GM12874 (cell line): ENCODE measurements around the gene STK24.

Source experiments
- TF ChIP-seq, protein P1 (sequence below): IDR thresholded peaks from 2 replicates; pipeline ENCODE4 v1.5.1; 2011; ENCODE audit warnings: low read depth, mild to moderate bottlenecking, control low read depth, low read length, moderate library complexity; ENCODE audit not compliant: insufficient read depth

STK24 gene

DNA sequence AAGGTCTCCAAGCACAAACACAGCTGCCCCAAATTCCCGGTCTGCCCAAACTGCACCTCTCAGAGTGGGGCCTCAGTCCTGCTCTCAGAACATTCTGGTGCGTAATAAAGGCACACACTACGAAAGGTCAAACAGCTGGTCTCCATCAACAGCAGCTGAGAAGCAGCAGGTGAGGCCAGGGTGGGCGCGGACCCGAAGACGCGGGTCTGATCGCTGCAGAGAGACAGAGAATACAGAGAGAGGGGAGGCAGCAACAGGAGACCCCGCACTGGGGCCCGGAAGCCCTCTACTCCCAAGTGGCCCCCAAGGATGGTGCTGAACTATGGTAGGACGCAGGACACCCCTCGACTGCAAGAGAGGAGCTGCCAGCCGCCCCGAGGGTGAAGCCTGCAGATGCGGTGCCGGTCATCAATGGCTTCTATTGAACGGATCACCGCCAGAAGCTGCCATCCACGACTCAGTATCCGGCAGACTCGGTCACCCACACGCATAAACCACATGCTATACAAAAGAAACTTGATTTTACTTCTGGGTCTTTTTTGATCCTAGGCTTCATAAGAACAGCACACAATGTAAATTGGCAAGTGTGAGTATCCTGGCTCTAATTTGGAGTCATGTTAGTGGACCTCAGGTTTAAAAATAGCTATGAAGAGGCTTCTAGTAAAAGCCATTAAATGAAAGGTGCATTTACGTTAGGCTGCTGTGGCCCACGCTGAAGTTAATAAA is 33.4 kb downstream of the STK24 start:
- TF ChIP-seq, protein P1, sequence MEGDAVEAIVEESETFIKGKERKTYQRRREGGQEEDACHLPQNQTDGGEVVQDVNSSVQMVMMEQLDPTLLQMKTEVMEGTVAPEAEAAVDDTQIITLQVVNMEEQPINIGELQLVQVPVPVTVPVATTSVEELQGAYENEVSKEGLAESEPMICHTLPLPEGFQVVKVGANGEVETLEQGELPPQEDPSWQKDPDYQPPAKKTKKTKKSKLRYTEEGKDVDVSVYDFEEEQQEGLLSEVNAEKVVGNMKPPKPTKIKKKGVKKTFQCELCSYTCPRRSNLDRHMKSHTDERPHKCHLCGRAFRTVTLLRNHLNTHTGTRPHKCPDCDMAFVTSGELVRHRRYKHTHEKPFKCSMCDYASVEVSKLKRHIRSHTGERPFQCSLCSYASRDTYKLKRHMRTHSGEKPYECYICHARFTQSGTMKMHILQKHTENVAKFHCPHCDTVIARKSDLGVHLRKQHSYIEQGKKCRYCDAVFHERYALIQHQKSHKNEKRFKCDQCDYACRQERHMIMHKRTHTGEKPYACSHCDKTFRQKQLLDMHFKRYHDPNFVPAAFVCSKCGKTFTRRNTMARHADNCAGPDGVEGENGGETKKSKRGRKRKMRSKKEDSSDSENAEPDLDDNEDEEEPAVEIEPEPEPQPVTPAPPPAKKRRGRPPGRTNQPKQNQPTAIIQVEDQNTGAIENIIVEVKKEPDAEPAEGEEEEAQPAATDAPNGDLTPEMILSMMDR, result no peak

DNA sequence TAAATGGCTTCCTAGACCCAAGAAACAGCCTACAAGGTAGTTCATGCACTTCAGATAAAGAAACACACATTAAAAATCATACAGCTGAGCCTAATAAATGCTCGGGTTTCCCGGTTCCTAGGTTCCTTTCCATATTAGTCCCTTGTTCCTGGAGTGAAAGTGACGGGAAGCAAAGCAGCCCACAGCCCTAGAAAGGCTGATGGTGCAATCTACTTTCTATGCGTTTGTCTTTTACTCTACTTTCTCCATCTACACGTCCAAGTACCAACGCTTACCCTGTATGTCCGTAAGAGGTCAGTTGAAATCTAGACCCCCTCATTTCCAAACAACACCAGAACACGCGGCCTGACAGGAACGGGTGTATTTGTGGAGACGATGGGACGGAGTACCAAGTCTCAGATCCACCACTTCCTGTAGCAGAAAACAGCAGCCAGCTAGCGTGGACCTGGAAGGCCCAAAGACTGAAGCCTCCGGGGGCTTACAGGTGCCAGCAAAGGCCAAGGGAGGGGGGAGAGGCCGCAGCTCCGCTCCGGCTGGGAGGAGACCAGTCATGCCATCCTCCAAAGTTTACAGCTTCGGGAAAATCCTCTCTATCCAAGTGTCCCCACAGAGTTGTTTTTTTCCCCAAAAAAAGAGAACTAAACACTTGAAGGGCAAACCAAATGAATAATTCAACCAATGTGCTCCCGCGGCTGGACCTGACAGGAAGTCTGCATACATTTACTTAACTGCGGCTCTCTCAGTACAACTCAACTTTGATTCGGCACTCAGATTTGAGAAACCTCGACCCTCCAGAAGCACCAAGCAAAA is 34.1 kb downstream of the STK24 start:
- TF ChIP-seq, protein P1, result no peak

DNA sequence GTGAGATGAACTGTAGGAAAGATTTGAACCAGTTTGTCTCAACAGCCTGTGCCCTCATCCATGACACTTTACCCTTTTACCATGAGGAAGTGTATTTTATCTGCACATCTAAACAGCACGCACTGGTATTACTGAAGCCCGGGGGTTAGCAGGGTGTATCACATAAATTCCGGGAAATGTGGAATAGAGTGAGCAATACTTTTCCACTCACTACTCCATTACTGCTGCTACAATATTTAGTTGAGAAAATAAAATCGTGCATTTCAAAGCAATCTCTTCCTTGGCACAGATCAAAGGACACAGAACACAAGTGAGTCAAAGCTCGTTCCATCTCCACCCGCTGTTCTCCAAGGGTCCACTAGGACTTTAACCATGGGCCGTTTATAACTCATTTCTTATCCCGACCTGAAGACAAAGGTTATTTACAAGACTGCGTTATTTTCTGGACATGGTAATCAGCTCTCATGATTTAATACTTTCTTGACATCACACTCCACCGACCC is 35.2 kb downstream of the STK24 start:
- TF ChIP-seq, protein P1, result no peak

DNA sequence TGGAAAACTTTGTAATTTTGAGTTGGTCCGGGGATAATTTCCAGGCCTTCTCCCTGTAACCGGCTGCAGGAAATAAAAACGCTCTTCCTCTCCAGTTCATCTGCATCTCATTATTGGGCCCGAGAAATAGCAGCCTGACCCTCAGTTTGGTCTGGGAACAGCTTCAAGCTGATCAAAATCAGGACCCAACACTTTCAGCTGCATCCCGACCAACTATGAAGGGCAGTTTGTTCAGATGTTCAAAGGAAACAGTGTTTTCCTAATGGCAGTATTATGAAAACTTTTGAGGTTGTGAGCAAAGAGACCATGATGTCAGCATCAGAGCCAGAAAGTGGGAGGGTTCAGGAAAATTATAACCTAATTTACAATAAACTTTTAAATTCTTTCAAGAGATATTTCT is 35.7 kb downstream of the STK24 start:
- TF ChIP-seq, protein P1, result no peak

DNA sequence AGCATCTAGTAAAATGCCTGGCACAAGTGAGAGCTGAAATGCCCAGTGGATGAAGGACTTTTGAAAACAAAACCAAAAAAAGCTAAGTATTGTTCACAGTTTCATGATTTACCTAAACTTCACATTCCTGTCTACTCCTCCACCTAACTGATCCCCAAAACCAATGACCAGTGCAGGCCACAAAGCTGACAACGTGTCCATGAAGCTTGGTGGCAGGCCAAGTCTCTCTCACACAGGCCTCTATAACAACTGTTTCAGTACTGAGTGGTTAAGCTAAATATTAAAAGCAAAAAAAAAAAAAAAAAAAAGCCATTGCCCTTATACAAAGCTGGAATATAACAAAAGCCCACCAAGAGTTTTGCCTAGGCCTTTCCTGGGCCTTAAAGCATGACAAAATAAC is 36.4 kb downstream of the STK24 start:
- TF ChIP-seq, protein P1, result no peak

DNA sequence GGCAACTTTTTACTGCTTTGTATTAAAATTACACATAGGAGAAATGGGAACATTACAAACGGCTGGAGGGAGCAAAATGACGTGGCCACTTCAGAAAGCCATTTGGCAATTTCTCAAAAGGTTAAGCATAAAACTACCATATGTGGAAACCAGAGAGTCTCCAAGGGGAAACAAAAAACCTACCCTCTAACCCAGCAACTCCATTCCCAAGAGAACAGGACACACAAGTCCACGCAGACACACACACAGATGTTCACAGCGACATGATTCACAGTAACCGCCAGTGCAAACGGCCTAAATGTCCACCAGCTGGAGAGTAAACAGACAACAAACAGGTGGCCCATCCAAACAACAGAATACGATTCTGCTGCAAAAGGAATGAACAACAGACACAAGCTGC is 37.2 kb downstream of the STK24 start:
- TF ChIP-seq, protein P1, result no peak

DNA sequence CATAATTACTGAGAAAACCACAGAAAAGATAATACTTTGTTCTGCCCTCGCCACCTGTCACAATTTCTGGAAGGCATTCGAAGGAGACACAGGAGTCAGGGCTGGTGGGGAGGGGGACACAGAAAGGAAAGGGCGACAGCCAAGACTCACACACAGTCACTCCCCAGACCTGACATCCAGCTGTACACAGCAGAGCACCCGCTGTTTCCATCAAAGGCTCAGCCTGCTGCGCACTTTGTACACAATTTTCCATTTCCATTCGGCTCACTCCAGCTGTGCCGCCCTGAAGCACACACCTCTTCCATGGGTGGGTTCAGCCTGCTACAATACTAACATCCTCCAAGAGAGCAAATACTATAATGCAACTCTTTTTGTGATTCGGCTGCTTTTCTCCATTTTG is 38.0 kb downstream of the STK24 start:
- TF ChIP-seq, protein P1, result no peak
